Thyroid gland (tissue), 4 donors: ENCODE results near the gene RP9.

Source experiments
- POLR2A ChIP-seq, 2 donors: fragments of 450-650 bp; IDR thresholded peaks; one replicate each; pipeline ENCODE4 v1.6.1; 2017; ENCODE audit warnings: antibody characterized with exemption in 2 of 2, mild to moderate bottlenecking in 2 of 2, moderate library complexity in 1 of 2
- TF ChIP-seq, protein P1 (sequence below), 6 experiments: fragments of 200-600 bp in 3 of 6; fragments of 450-650 bp in 3 of 6; sonication (generic) in 3 of 6; IDR thresholded peaks; one replicate each; pipeline ENCODE4 v1.5.1; 2016 to 2019; ENCODE audit warnings: antibody characterized with exemption in 6 of 6, mild to moderate bottlenecking in 2 of 6, inconsistent platforms in 1 of 6, moderate library complexity in 1 of 6

GRCh38 chr7:33152087-33152486 lies 42.9 kb upstream of the RP9 start:
- TF ChIP-seq, protein P1, sequence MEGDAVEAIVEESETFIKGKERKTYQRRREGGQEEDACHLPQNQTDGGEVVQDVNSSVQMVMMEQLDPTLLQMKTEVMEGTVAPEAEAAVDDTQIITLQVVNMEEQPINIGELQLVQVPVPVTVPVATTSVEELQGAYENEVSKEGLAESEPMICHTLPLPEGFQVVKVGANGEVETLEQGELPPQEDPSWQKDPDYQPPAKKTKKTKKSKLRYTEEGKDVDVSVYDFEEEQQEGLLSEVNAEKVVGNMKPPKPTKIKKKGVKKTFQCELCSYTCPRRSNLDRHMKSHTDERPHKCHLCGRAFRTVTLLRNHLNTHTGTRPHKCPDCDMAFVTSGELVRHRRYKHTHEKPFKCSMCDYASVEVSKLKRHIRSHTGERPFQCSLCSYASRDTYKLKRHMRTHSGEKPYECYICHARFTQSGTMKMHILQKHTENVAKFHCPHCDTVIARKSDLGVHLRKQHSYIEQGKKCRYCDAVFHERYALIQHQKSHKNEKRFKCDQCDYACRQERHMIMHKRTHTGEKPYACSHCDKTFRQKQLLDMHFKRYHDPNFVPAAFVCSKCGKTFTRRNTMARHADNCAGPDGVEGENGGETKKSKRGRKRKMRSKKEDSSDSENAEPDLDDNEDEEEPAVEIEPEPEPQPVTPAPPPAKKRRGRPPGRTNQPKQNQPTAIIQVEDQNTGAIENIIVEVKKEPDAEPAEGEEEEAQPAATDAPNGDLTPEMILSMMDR (IDR thresholded peaks at IDR 0.05), result no peak
- no peak for TF ChIP-seq POLR2A (IDR thresholded peaks at IDR 0.05)
